Left lung (tissue), 10 donors: ENCODE results near the gene HCLS1. TPM values are rescaled to one million over a fixed set of nuclear protein-coding genes. Genes with fewer than 3 reads are reported as not detected.

Experiments used
- ATAC-seq: fragments of 200-7000 bp; cut with Tn5 transposase; one replicate; pipeline ENCODE4 v1.9.1; 2020; ENCODE audit warnings: moderate library complexity
- DNase-seq, 4 donors: peaks; one replicate each; pipeline ENCODE4 v3.0.0-alpha.2; 2013 to 2020
- H3K27ac ChIP-seq, 2 donors: fragments of 200-600 bp; sonication (generic) in 1 of 2; one replicate each; pipeline versions ENCODE4 v1.5.0 to v1.8.0; 2020 to 2021
- H3K27me3 ChIP-seq, 2 donors: fragments of 200-600 bp; sonication (generic) in 1 of 2; one replicate each; pipeline versions ENCODE4 v1.5.0 to v1.8.0; 2020 to 2021
- H3K36me3 ChIP-seq, 2 donors: fragments of 200-600 bp; sonication (generic) in 1 of 2; one replicate each; pipeline versions ENCODE4 v1.5.0 to v1.8.0; 2020 to 2021
- H3K4me1 ChIP-seq, 2 donors: fragments of 200-600 bp; one replicate each; pipeline ENCODE4 v1.8.0; 2021
- H3K4me3 ChIP-seq, 2 donors: fragments of 200-600 bp; sonication (generic) in 1 of 2; one replicate each; pipeline versions ENCODE4 v1.5.0 to v1.8.0; 2020 to 2021; ENCODE audit warnings: mild to moderate bottlenecking in 1 of 2
- H3K9me3 ChIP-seq, 2 donors: fragments of 200-600 bp; sonication (generic) in 1 of 2; one replicate each; pipeline versions ENCODE4 v1.5.0 to v1.8.0; 2020 to 2021
- CTCF ChIP-seq, 2 donors: fragments of 200-600 bp; sonication (generic) in 1 of 2; IDR thresholded peaks; one replicate each; pipeline versions ENCODE4 v1.5.0 to v1.8.0; 2021; ENCODE audit warnings: antibody characterized with exemption in 2 of 2
- intact Hi-C, 2 donors: fragments of 100-400 bp; cut with DNase I; formaldehyde crosslinking; loops; one replicate each; pipeline versions ENCODE4 v1.11.2 to v1.14.2; 2022
- polyA plus RNA-seq, 6 donors: library from polyadenylated mRNA; unstranded; fragments of 120-200 nt; gene quantifications; one replicate each; pipeline ENCODE4 v1.2.1, GENCODE V29; 2013; ENCODE audit not compliant: insufficient read length in 6 of 6
- total RNA-seq, 2 donors: library from RNA; stranded (reverse); fragmentation: NEBNext Ultra II Directional; extraction: Animal tissue kit (Norgen Biotek cat#: 25700); gene quantifications; one replicate each; pipeline ENCODE4 v1.2.1, GENCODE V29; 2021
- donor health status: DM: no; HTN: yes; CAD: no.
- donor health status: DM: no; HTN: no; CAD: no.

HCLS1 gene
- total and polyA plus RNA-seq, 8 donors: 5.9 to 98.6 (median 7.7) TPM

DNA sequence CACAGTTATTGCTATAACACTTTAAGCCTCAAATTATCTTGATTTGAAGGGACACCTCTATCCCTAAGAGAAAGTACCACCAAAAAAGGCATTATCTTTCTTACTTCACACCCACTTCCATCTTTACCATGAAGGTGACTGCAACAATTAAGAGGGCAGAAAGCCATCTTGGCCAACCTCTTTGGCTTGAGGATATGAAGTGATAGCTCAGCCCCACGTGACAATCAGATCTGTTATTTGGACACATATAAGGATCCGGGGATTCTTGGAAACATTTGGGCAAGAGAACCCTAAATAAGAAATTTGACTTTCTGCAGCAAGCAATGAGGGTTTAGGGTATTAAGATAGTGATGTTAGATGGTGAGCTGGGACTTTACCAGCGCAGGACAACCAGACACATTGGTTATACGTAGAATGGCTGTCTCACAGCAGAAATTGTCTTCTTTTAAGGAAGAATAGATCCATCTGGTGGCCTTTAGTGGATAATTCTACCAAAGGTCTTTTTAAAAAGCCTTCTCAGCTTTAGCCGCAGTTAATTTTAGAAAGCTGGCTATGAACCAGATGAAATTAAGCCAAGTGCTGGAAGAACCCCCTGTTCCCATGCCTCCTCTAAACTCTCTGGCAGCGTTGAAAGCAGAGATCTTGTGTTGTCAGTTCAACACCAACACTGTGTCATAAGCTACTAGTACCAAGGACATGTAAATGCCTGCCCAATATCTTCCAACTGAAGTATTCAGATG lies 12.3 kb downstream of the HCLS1 start:
- no peaks in the 10 kb centered on the region for H3K9me3 ChIP-seq
- DNase-seq: peak in 2 of 4 donors; percentile 18 to 53
- H3K27ac ChIP-seq: no peak overlapping the region
- TF ChIP-seq CTCF (IDR thresholded peaks at IDR 0.05): no peak
- ATAC-seq: no peak
- H3K27me3 ChIP-seq: no peaks in the 10 kb centered on the region
- H3K36me3 ChIP-seq: peaks cover 0 to 49% of the 10 kb centered on the region in 2 donors
- intact Hi-C loops: no loop called here
- no peaks in the 10 kb centered on the region for H3K4me1 ChIP-seq
- no peak overlapping the region for H3K4me3 ChIP-seq

DNA sequence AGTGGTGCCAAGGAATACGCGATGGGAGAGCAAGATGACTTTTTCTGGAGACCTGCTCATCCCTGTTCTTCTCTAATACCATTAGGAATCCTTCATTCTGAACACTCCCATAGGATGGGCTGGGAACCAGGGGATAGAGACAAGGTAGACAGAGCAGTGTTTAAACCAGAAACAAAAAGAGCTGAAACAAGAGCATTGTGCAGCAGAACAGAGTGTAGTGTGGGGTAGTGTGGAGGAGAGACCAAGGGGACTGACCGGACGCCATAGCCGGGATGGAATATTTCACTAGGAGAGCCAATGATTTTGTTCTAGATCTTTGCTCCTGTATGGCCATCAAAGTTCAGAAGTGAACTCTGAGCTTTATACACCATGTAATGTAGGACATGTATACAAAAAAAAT lies 15.6 kb downstream of the HCLS1 start:
- no peak for ATAC-seq
- H3K27me3 ChIP-seq: no peaks in the 10 kb centered on the region
- no peak overlapping the region for H3K27ac ChIP-seq
- intact Hi-C loops: no loop called here
- H3K36me3 ChIP-seq: peaks cover 0 to 55% of the 10 kb centered on the region in 2 donors
- H3K9me3 ChIP-seq: no peaks in the 10 kb centered on the region
- no peak for DNase-seq
- no peak for TF ChIP-seq CTCF (IDR thresholded peaks at IDR 0.05)
- no peaks in the 10 kb centered on the region for H3K4me1 ChIP-seq
- H3K4me3 ChIP-seq: no peak overlapping the region

GRCh38 chr3:121642601-121643314 lies 17.9 kb downstream of the HCLS1 start:
- Histone ChIP-seq H3K27ac (no peak overlapping the region), H3K9me3 (no peaks in the 10 kb centered on the region), H3K36me3 (peaks cover 0 to 72% of the 10 kb centered on the region in 2 donors), H3K4me3 (no peak overlapping the region), H3K27me3 (no peaks in the 10 kb centered on the region), H3K4me1 (no peaks in the 10 kb centered on the region)
- no peak for DNase-seq
- TF ChIP-seq CTCF (IDR thresholded peaks at IDR 0.05): no peak
- ATAC-seq: no peak
- intact Hi-C loops: no loop called here

- DNase-seq (no peak), ATAC-seq (no peak)
- Histone ChIP-seq H3K27ac (no peak overlapping the region), H3K27me3 (no peaks in the 10 kb centered on the region), H3K9me3 (no peaks in the 10 kb centered on the region), H3K4me1 (no peaks in the 10 kb centered on the region), H3K4me3 (no peak overlapping the region), H3K36me3 (peaks cover 0 to 84% of the 10 kb centered on the region in 2 donors)
- intact Hi-C loops: no loop called here
- no peak for TF ChIP-seq CTCF (IDR thresholded peaks at IDR 0.05)
These were observed 19.6 kb downstream of the HCLS1 start for GRCh38 chr3:121641127-121641526.

DNA sequence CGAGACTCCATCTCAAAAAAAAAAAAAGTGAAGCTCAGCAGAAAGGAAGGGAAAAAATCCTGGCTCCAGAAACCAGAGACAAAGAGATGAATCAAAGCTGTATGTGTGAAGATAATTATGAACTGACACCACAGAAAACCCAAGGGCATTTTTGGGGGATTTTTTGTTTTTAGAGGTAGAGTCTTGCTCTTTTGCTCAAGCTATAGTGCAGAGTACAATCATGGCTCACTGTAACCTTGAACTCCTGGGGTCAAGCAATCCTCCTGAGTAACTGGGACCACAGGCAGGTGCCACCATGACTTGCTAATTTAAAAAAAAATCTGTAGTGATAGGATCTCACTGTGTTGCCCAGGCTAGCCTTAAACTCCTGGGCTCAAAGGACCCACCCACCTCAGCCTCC lies 22.8 kb downstream of the HCLS1 start:
- TF ChIP-seq CTCF (IDR thresholded peaks at IDR 0.05): no peak
- DNase-seq: no peak
- Histone ChIP-seq H3K4me1 (no peaks in the 10 kb centered on the region), H3K36me3 (peaks cover 0 to 88% of the 10 kb centered on the region in 2 donors), H3K27me3 (no peaks in the 10 kb centered on the region), H3K27ac (no peak overlapping the region), H3K9me3 (no peaks in the 10 kb centered on the region), H3K4me3 (no peak overlapping the region)
- intact Hi-C loops: no loop called here
- ATAC-seq: no peak
